H1 (cell line): ENCODE data around the gene RPA3. TPM values are rescaled to one million over a fixed set of nuclear protein-coding genes. Genes with fewer than 3 reads are reported as not detected.

ENCODE experiments used
- CTCF ChIA-PET: fragments of 300-600 bp; sonication (Branson Sonifier 250); formaldehyde crosslinking; loops from one replicate; lab custom pipeline; 2021; ENCODE audit not compliant: partially characterized antibody; lab: Charles Lee
- POLR2A ChIA-PET: fragments of 300-600 bp; sonication (Branson Sonifier 250); formaldehyde crosslinking; loops from one replicate; lab custom pipeline; 2021; ENCODE audit warnings: inconsistent platforms; ENCODE audit not compliant: partially characterized antibody; lab: Charles Lee
- DNase-seq, 2 experiments: peaks; one replicate each; pipeline versions ENCODE4 v3.0.0 to v3.0.0-alpha.2; 2010 to 2022; ENCODE audit warnings: low spot score in 2 of 2, low read depth in 1 of 2, mixed read lengths in 1 of 2
- FAIRE-seq: peaks from 2 replicates; lab custom pipeline; 2011; peaks lifted over from hg19 to GRCh38; lab: Jason Lieb, UNC
- H2AFZ ChIP-seq: 2 replicates; pipeline ENCODE4 v1.8.1; 2012; ENCODE audit warnings: low read length, inconsistent platforms
- H2AK5ac ChIP-seq: 2 replicates; pipeline ENCODE4 v1.6.1; 2013; ENCODE audit warnings: low read depth, low read length
- H2BK120ac ChIP-seq: replicated peaks from 2 replicates; pipeline ENCODE3; 2013; ENCODE audit warnings: low read depth, low read length, inconsistent platforms
- H2BK12ac ChIP-seq: 2 replicates; pipeline ENCODE4 v1.6.1; 2013; ENCODE audit warnings: low read depth, low read length
- H2BK15ac ChIP-seq: 2 replicates; pipeline ENCODE4 v1.6.1; 2013; ENCODE audit warnings: low read length
- H2BK20ac ChIP-seq: 2 replicates; pipeline ENCODE4 v1.6.1; 2013; ENCODE audit warnings: low read length
- H2BK5ac ChIP-seq: 2 replicates; pipeline ENCODE4 v1.6.1; 2013; ENCODE audit warnings: low read depth, low read length
- H3K14ac ChIP-seq: 2 replicates; pipeline ENCODE4 v1.6.1; 2013; ENCODE audit warnings: inconsistent platforms; ENCODE audit not compliant: insufficient read length
- H3K18ac ChIP-seq: 2 replicates; pipeline ENCODE4 v1.6.1; 2013; ENCODE audit warnings: low read length; ENCODE audit errors: extremely low read depth
- H3K23ac ChIP-seq: 2 replicates; pipeline ENCODE4 v1.6.1; 2013; ENCODE audit warnings: inconsistent platforms; ENCODE audit not compliant: insufficient read length
- H3K23me2 ChIP-seq: 2 replicates; pipeline ENCODE4 v1.6.1; 2013; ENCODE audit warnings: low read depth, low read length
- H3K27ac ChIP-seq: 2 replicates; pipeline ENCODE4 v1.6.1; 2011; ENCODE audit warnings: low read depth, low read length, inconsistent platforms
- H3K27me3 ChIP-seq, 4 experiments: replicated peaks in 1 of 4; 1 replicate in 1 of 4; 2 replicates in 3 of 4; pipeline versions ENCODE4 v1.6.1 to v1.8.1; 2011 to 2013; ENCODE audit warnings: low read length in 3 of 4, mild to moderate bottlenecking in 3 of 4, inconsistent platforms in 2 of 4, mixed read lengths in 2 of 4, moderate library complexity in 1 of 4; ENCODE audit not compliant: control insufficient read depth in 3 of 4, insufficient read depth in 3 of 4; ENCODE audit errors: extremely low read depth in 1 of 4
- H3K36me3 ChIP-seq, 4 experiments: 2 replicates each; pipeline versions ENCODE4 v1.6.1 to v1.8.1; 2011 to 2013; ENCODE audit warnings: mild to moderate bottlenecking in 4 of 4, low read length in 3 of 4, moderate library complexity in 2 of 4, control low read depth in 1 of 4, inconsistent platforms in 1 of 4; ENCODE audit not compliant: insufficient read depth in 4 of 4, control insufficient read depth in 2 of 4
- H3K4ac ChIP-seq: replicated peaks from 2 replicates; pipeline ENCODE3; 2013; ENCODE audit warnings: low read length, low read depth, mixed read lengths, inconsistent platforms; ENCODE audit not compliant: insufficient read length
- H3K4me1 ChIP-seq, 4 experiments: replicated peaks in 1 of 4; 1 replicate in 1 of 4; 2 replicates in 3 of 4; pipeline versions ENCODE4 v1.6.1 to v1.8.1; 2011 to 2013; ENCODE audit warnings: low read length in 3 of 4, inconsistent platforms in 2 of 4, mixed read lengths in 1 of 4; ENCODE audit not compliant: insufficient read depth in 4 of 4, control insufficient read depth in 3 of 4
- H3K4me2 ChIP-seq, 2 experiments: 2 replicates each; pipeline versions ENCODE4 v1.6.1 to v1.8.1; 2011 to 2013; ENCODE audit warnings: low read depth in 2 of 2, low read length in 2 of 2, control low read depth in 1 of 2, inconsistent platforms in 1 of 2, mild to moderate bottlenecking in 1 of 2; ENCODE audit not compliant: insufficient read depth in 1 of 2
- H3K4me3 ChIP-seq, 4 experiments: fragments of 200-600, 300-600 bp in 1 of 4; sonication (generic), shearing (Covaris generic), sonication (Bioruptor Twin) in 1 of 4; 2 replicates each; pipeline versions ENCODE4 v1.5.1 to v1.8.1; 2011 to 2016; ENCODE audit warnings: low read length in 4 of 4, low read depth in 3 of 4, control low read depth in 2 of 4, inconsistent platforms in 2 of 4, mild to moderate bottlenecking in 2 of 4, mixed read lengths in 1 of 4, moderate library complexity in 1 of 4; ENCODE audit not compliant: insufficient read depth in 2 of 4; ENCODE audit errors: extremely low read depth in 1 of 4
- H3K56ac ChIP-seq: replicated peaks from 2 replicates; pipeline ENCODE3; 2013; ENCODE audit warnings: low read depth, mild to moderate bottlenecking, mixed read lengths, low read length, inconsistent platforms; ENCODE audit not compliant: insufficient read length
- H3K79me1 ChIP-seq: 2 replicates; pipeline ENCODE4 v1.6.1; 2013; ENCODE audit warnings: low read depth, low read length, control low read depth
- H3K79me2 ChIP-seq, 2 experiments: 2 replicates each; pipeline versions ENCODE4 v1.6.1 to v1.8.1; 2012 to 2013; ENCODE audit warnings: low read length in 2 of 2, mild to moderate bottlenecking in 2 of 2, inconsistent platforms in 1 of 2; ENCODE audit not compliant: insufficient read depth in 2 of 2, control insufficient read depth in 1 of 2
- H3K9ac ChIP-seq, 4 experiments: replicated peaks in 1 of 4; 1 replicate in 1 of 4; 2 replicates in 3 of 4; pipeline versions ENCODE4 v1.6.1 to v1.8.1; 2011 to 2013; ENCODE audit warnings: low read depth in 3 of 4, low read length in 3 of 4, control low read depth in 2 of 4, mild to moderate bottlenecking in 2 of 4, moderate library complexity in 2 of 4, inconsistent platforms in 1 of 4; ENCODE audit errors: extremely low read depth in 1 of 4
- H3K9me3 ChIP-seq, 2 experiments: 2 replicates each; pipeline versions ENCODE4 v1.6.1 to v1.8.1; 2012 to 2013; ENCODE audit warnings: mild to moderate bottlenecking in 2 of 2, moderate library complexity in 2 of 2, control low read depth in 1 of 2, inconsistent platforms in 1 of 2, low read depth in 1 of 2, low read length in 1 of 2, mixed read lengths in 1 of 2; ENCODE audit not compliant: insufficient read depth in 2 of 2
- H4K20me1 ChIP-seq, 2 experiments: replicated peaks in 1 of 2; 2 replicates each; pipeline versions ENCODE3 to v1.8.1; 2011 to 2013; ENCODE audit warnings: inconsistent platforms in 2 of 2, low read length in 2 of 2, mild to moderate bottlenecking in 1 of 2; ENCODE audit not compliant: insufficient read depth in 2 of 2, control insufficient read depth in 1 of 2
- H4K5ac ChIP-seq: 2 replicates; pipeline ENCODE4 v1.6.1; 2013; ENCODE audit warnings: low read length, low read depth, mixed read lengths, inconsistent platforms; ENCODE audit not compliant: insufficient read length
- H4K8ac ChIP-seq: 2 replicates; pipeline ENCODE4 v1.8.0; 2013; ENCODE audit warnings: mild to moderate bottlenecking, moderate library complexity, low read length, inconsistent platforms; ENCODE audit not compliant: insufficient read depth; ENCODE audit errors: extremely low read depth
- H4K91ac ChIP-seq: replicated peaks from 2 replicates; pipeline ENCODE3; 2013; ENCODE audit warnings: low read length, mixed read lengths, inconsistent platforms; ENCODE audit not compliant: insufficient read length
- BACH1 ChIP-seq: IDR thresholded peaks from 2 replicates; pipeline ENCODE4 v1.6.1; 2012; ENCODE audit warnings: low read length, improper control_type of control experiment
- BRCA1 ChIP-seq: IDR thresholded peaks from 2 replicates; pipeline ENCODE4 v1.6.1; 2012; ENCODE audit warnings: low read depth, low read length, improper control_type of control experiment
- CHD2 ChIP-seq: IDR thresholded peaks from 2 replicates; pipeline ENCODE4 v1.6.1; 2012; ENCODE audit warnings: low read length, improper control_type of control experiment
- KDM1A ChIP-seq: fragments of 200-600, 300-600 bp; sonication (generic); IDR thresholded peaks from 2 replicates; pipeline ENCODE4 v1.7.1; 2016; ENCODE audit warnings: mild to moderate bottlenecking, low read length, borderline replicate concordance
- NANOG ChIP-seq: IDR thresholded peaks from 2 replicates; pipeline ENCODE4 v1.6.1; 2011; ENCODE audit warnings: low read length, low read depth, mild to moderate bottlenecking, inconsistent platforms; ENCODE audit not compliant: insufficient read depth, poor library complexity, severe bottlenecking
- PHF8 ChIP-seq: fragments of 200-600 bp; sonication (generic); conservative IDR thresholded peaks from 2 replicates; pipeline ENCODE4 v1.7.1; 2012; ENCODE audit warnings: low read depth, mild to moderate bottlenecking, inconsistent platforms, low read length, moderate library complexity
- RBBP5 ChIP-seq: IDR thresholded peaks from 2 replicates; pipeline ENCODE4 v1.7.1; 2012; ENCODE audit warnings: low read depth, mild to moderate bottlenecking, inconsistent platforms, low read length, moderate library complexity, borderline replicate concordance
- SAP30 ChIP-seq: fragments of 300-600 bp; sonication (generic); IDR thresholded peaks from 2 replicates; pipeline ENCODE4 v1.7.1; 2012; ENCODE audit warnings: low read length, moderate library complexity, mild to moderate bottlenecking, inconsistent platforms; ENCODE audit not compliant: insufficient read depth, insufficient replicate concordance
- SIN3A ChIP-seq, 2 experiments: IDR thresholded peaks in 1 of 2; conservative IDR thresholded peaks in 1 of 2; 2 replicates each; pipeline ENCODE4 v1.6.1; 2011 to 2012; ENCODE audit warnings: low read length in 2 of 2, improper control_type of control experiment in 1 of 2, low read depth in 1 of 2, mild to moderate bottlenecking in 1 of 2
- SP1 ChIP-seq: IDR thresholded peaks from 2 replicates; pipeline ENCODE4 v1.6.1; 2011; ENCODE audit warnings: low read depth, low read length
- TAF1 ChIP-seq: IDR thresholded peaks from 2 replicates; pipeline ENCODE4 v1.6.1; 2011; ENCODE audit warnings: mild to moderate bottlenecking, low read depth, low read length
- TCF12 ChIP-seq: IDR thresholded peaks from 2 replicates; pipeline ENCODE4 v1.6.1; 2011; ENCODE audit warnings: low read depth, mild to moderate bottlenecking, low read length
- TEAD4 ChIP-seq: IDR thresholded peaks from 2 replicates; pipeline ENCODE4 v1.6.1; 2012; ENCODE audit warnings: low read depth, low read length, inconsistent platforms, mixed read lengths
- WGBS, 2 experiments: shearing (Covaris generic) in 1 of 2; methylation state at CpG; one replicate each; pipeline versions ENCODE4 v1.1.6 to v1.1.7; 2013 to 2015; ENCODE audit warnings: low lambda C conversion rate in 2 of 2, mixed read lengths in 2 of 2, inconsistent platforms in 1 of 2, low coverage in 1 of 2, missing lambda C conversion rate in 1 of 2; ENCODE audit not compliant: insufficient replicate concordance in 2 of 2, insufficient coverage in 1 of 2, insufficient read length in 1 of 2; ENCODE audit errors: extremely low coverage in 1 of 2, missing lambda C conversion rate in 1 of 2; 5-methylcytosine and 5-hydroxymethylcytosine counted together
- polyA plus RNA-seq, 7 experiments: library from polyadenylated mRNA; depleted of rRNA in 3 of 7; stranded (reverse) in 5 of 7; unstranded in 2 of 7; fragments of >200 nt in 5 of 7; fragments of 200-250 nt in 2 of 7; gene quantifications; 1 replicate in 5 of 7; 2 replicates in 1 of 7; 4 replicates in 1 of 7; pipeline versions ENCODE4 v1.2.1 to v1.2.3, GENCODE V29; 2011 to 2013; ENCODE audit warnings: missing spikeins in 2 of 7, mixed read lengths in 2 of 7
- total RNA-seq: library from RNA; stranded (reverse); fragmentation: NEBNext Ultra II Directional; extraction: Animal tissue kit (Norgen Biotek cat#: 25700); gene quantifications from 2 replicates; pipeline ENCODE4 v1.2.1, GENCODE V29; 2021
- TF ChIP-seq, protein P1 (sequence below): IDR thresholded peaks from 2 replicates; pipeline ENCODE4 v1.6.1; 2012; ENCODE audit warnings: inconsistent platforms

The RPA3 gene
- total and polyA plus RNA-seq, 2 of the 8 experiments (the other 6 are each of a cell fraction or from before 2014, with no cell fraction given), result 60.2 to 105 TPM

DNA sequence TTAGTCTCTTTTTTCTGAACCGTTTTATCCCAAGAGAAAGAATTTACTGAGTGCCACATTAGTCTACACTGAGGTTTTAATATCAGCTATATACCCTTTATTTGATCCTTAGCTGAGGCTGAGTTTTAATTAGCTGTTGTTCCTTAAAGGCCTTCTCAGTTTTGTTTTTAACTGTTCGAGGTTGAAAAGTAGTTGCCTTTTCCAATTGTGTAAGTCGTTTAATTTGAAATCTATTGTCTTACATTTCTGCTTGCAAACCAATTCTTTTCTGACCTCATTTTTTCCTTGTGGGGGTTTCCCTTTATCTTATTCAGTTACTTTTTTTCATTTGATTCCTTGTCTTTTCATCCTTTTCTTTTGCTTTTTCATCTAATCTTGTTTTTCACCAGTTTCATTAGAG is 47.0 kb downstream of the RPA3 start:
- Histone ChIP-seq H3K4ac (no peak overlapping the region), H4K91ac (no peak overlapping the region), H2BK5ac (no peak overlapping the region), H3K27ac (no peak overlapping the region)
- TF ChIP-seq KDM1A, result no peak
- TF ChIP-seq SAP30, result no peak
- TF ChIP-seq BACH1, result no peak
- TF ChIP-seq, protein P1, sequence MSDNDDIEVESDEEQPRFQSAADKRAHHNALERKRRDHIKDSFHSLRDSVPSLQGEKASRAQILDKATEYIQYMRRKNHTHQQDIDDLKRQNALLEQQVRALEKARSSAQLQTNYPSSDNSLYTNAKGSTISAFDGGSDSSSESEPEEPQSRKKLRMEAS, result no peak
- TF ChIP-seq TEAD4, result no peak
- no peak for TF ChIP-seq PHF8
- no peak for TF ChIP-seq BRCA1
- TF ChIP-seq NANOG, result no peak
- no peak for TF ChIP-seq TAF1
- no peak for TF ChIP-seq SP1
- TF ChIP-seq TCF12, result no peak
- TF ChIP-seq CHD2, result no peak
- no peak for TF ChIP-seq RBBP5
- no peak for TF ChIP-seq SIN3A (conservative IDR thresholded peaks at IDR 0.05 in 1 of 2, IDR thresholded peaks at IDR 0.05 in 1 of 2; ENCODE audit: low read depth in 1 of 2, low read length in 2 of 2)
- TF ChIP-seq, all 59 proteins: peak for 0
- no peaks in the 10 kb centered on the region for H3K9me3 ChIP-seq
- FAIRE-seq (no peak), DNase-seq (no peak)
- H3K56ac ChIP-seq, result no peak overlapping the region
- H2AFZ ChIP-seq, result no peak overlapping the region
- WGBS, 2 experiments, result 58% methylated on average over 3 of the region's 3 CpGs; no CpG with 5 or more reads in 1 of the 2 experiments
- no peaks in the 10 kb centered on the region for H4K20me1 ChIP-seq
- no peaks in the 10 kb centered on the region; a peak in 1 of 8 replicates for H3K36me3 ChIP-seq
- no peak overlapping the region for H4K5ac ChIP-seq
- H3K18ac ChIP-seq, result no peak overlapping the region
- no peaks in the 10 kb centered on the region; a peak in 1 of 7 replicates for H3K4me1 ChIP-seq
- H3K79me2 ChIP-seq, result no peaks in the 10 kb centered on the region
- H2BK20ac ChIP-seq, result no peak overlapping the region
- CTCF ChIA-PET, result no interaction called here
- no peak overlapping the region for H4K8ac ChIP-seq
- no peaks in the 10 kb centered on the region for H3K27me3 ChIP-seq
- H3K4me2 ChIP-seq, result no peak overlapping the region
- no peaks in the 10 kb centered on the region for H3K23me2 ChIP-seq
- no peak overlapping the region for H2AK5ac ChIP-seq
- no peak overlapping the region for H3K9ac ChIP-seq
- no peak overlapping the region for H2BK15ac ChIP-seq
- POLR2A ChIA-PET, result no interaction called here
- no peaks in the 10 kb centered on the region for H3K79me1 ChIP-seq
- H3K14ac ChIP-seq, result no peak overlapping the region
- no peak overlapping the region for H3K4me3 ChIP-seq
- no peak overlapping the region for H2BK120ac ChIP-seq
- H3K23ac ChIP-seq, result no peak overlapping the region
- H2BK12ac ChIP-seq, result no peak overlapping the region
